ENCODE results near the gene PGAP2.

DNA sequence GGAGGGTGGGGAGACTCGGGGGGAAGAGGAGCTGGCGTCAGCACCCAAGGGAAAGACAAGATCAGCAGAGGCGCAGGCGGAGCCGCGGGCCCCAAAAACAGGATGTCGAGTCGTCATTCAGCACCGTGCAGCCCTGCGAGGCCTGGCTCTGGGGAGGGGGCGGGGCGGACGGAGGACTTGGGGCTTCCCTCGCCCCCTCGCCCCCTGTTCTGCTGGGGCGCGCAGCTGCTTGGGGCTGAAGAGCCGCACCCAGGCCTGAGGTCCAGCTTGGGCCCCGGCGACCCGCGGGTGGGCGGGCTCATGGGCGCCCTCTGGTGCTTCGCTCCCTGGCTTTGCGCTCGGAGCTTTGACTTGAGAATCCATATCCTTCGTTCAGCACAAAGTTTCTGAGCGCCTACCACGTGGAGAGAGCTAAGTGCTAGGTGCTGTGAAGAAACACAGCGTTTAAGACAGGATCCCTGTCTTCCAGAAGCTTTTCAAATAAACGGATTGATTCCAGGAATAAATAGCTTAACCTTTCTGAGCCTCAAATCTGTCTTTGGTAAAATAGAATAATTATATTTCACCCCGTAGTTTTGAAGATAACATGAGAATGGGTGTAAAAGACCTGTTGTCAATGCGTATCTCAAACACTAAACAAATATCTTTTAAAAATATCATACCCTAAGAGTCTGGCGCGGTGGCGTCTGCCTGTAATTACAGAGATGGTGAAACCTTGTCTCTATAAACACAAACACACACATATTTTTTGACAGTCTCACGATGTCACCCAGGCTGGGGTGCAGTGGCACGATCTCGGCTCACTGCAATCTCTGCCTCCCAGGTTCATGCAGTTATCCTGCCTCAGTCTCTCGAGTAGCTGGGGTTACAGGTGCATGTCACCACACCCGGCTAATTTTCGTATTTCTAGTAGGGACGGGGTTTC, 33.3 kb downstream of the PGAP2 start:
- TF ChIP-seq, protein P1, sequence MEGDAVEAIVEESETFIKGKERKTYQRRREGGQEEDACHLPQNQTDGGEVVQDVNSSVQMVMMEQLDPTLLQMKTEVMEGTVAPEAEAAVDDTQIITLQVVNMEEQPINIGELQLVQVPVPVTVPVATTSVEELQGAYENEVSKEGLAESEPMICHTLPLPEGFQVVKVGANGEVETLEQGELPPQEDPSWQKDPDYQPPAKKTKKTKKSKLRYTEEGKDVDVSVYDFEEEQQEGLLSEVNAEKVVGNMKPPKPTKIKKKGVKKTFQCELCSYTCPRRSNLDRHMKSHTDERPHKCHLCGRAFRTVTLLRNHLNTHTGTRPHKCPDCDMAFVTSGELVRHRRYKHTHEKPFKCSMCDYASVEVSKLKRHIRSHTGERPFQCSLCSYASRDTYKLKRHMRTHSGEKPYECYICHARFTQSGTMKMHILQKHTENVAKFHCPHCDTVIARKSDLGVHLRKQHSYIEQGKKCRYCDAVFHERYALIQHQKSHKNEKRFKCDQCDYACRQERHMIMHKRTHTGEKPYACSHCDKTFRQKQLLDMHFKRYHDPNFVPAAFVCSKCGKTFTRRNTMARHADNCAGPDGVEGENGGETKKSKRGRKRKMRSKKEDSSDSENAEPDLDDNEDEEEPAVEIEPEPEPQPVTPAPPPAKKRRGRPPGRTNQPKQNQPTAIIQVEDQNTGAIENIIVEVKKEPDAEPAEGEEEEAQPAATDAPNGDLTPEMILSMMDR (IDR thresholded peaks at IDR 0.05; ENCODE audit: insufficient read depth, low read length), result peak; percentile 69
- TF ChIP-seq, protein P2, sequence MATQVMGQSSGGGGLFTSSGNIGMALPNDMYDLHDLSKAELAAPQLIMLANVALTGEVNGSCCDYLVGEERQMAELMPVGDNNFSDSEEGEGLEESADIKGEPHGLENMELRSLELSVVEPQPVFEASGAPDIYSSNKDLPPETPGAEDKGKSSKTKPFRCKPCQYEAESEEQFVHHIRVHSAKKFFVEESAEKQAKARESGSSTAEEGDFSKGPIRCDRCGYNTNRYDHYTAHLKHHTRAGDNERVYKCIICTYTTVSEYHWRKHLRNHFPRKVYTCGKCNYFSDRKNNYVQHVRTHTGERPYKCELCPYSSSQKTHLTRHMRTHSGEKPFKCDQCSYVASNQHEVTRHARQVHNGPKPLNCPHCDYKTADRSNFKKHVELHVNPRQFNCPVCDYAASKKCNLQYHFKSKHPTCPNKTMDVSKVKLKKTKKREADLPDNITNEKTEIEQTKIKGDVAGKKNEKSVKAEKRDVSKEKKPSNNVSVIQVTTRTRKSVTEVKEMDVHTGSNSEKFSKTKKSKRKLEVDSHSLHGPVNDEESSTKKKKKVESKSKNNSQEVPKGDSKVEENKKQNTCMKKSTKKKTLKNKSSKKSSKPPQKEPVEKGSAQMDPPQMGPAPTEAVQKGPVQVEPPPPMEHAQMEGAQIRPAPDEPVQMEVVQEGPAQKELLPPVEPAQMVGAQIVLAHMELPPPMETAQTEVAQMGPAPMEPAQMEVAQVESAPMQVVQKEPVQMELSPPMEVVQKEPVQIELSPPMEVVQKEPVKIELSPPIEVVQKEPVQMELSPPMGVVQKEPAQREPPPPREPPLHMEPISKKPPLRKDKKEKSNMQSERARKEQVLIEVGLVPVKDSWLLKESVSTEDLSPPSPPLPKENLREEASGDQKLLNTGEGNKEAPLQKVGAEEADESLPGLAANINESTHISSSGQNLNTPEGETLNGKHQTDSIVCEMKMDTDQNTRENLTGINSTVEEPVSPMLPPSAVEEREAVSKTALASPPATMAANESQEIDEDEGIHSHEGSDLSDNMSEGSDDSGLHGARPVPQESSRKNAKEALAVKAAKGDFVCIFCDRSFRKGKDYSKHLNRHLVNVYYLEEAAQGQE (IDR thresholded peaks at IDR 0.05; ENCODE audit: insufficient replicate concordance, low read depth), result peak; percentile 22
- TF ChIP-seq POLR2AphosphoS5 (IDR thresholded peaks at IDR 0.05; ENCODE audit: low read depth), result peak; percentile 34; the same call in 1 of the 2 replicates
